GM18861 (cell line): Measurements from ENCODE around the gene GPR84.

Experiments used
- ATAC-seq: cut with Tn5 transposase; IDR thresholded peaks from one replicate; pipeline ENCODE4 v1.9.1; 2021; ENCODE audit not compliant: unreplicated experiment

GPR84 gene

GRCh38 chr12:54375259-54375579 is 10.9 kb upstream of the GPR84 start:
- ATAC-seq, result no peak

DNA sequence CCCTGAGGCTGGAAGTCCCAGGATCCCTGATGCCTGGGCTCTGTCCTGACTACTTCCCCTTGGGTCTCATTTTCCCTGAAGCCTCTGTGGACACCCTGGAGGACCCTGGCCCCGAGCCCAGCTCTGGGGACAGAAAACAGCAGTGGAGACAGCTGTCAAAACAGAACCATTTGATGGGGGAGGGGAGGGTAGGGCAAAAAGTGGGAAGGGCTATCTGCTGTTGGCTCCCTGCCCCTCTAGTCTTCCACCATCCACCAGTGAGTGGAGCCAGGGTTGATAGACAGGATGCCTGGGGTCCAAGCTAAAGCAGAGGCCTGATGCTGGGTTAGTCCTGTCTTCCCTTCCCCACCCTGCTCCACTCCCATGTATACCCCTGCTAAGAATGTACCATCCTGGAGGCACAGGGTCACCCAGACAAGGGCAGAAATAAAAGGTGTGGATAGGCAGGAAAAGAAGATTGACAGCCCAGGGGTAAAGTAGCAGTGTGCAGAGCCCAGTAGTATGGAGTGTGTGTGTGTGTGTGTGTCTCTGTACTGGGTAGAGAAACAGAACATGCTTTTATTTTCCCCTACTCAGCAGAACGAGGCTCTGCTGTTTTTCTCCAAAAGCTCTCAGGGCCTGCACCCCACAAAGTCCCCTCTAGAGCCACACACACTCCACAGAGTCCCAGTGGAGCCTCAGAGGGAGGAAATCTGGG is 10.4 kb upstream of the GPR84 start:
- ATAC-seq, result no peak

- ATAC-seq, result no peak
Observed at GRCh38 chr12:54373649-54374561, 9.6 kb upstream of the GPR84 start.

GRCh38 chr12:54372113-54372806 is 8.0 kb upstream of the GPR84 start:
- ATAC-seq, result no peak

DNA sequence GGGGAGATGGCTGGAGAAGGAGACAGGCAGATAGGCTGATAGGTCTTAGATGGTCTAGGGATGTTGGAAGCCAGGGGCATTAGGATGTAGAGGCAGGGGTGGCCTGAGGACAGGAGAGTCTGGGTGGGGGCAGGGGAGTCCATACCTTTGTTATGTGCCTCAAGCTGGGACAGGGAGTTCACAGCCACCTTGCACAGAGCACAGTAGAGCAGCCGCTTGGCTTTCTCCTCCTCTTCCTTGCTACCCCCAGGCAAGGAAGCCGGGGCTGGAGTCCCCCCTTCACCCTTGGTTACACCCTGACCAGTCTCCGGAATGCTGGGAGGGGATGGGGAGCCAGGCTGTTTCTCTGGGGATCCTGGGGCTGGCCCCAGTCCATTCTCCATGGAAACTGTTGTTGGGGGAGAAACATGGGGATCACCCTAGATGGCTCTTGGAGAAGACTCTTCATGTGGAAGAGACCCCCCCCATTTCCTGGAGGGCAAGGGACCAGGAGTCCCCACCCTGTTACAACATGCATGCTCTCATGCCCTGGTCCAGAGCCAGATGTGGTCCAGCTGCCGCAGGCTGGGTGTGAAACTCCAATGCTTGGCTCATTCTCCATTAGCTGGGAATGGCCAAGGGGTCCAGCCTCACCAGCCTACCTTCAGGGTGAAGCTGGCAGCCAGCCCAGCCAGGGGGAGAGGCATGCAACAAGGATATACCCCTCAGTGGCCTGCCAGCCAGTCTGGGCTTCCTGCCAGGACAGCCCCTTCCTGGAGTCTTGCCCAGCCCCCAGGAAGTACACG is 7.2 kb upstream of the GPR84 start:
- ATAC-seq, result no peak

- ATAC-seq, result no peak
Observed at GRCh38 chr12:54370171-54370730, 6.0 kb upstream of the GPR84 start.

GRCh38 chr12:54369597-54370131 is 5.4 kb upstream of the GPR84 start:
- ATAC-seq, result no peak

GRCh38 chr12:54368709-54369596 is 4.7 kb upstream of the GPR84 start:
- peak; percentile 55 for ATAC-seq

DNA sequence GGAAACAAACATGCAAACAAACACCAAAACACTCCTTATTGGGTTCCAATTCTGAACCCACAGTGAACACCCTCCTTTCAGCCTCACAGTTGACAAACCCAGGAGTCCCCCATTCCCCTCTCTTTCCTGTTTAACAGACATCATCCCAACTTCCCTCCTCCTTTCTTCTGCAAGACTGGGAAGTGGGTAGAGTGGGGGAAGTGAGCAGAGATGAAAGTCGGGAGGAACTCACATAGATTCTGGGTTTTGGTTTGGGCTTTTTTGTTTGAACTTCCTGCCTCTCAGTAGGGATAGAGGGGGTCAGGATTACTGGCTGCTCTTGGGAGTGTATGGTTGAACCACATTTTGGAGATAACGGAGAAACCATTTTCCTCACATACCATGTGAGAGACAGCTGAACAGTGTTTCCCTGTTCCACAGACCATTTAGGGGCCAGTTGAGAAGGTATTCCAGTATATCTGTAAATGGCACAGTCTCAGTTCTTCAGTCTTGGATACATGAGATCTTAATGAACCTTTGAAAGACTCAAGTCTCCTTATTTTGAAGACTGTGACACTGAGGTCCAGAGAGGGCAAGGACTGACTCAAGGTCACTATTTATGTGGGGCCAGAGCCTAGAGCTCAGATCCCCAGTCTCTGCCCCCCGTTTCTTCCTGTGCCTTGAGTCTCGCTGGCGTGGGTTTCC is 3.9 kb upstream of the GPR84 start:
- peak; percentile 9 for ATAC-seq

DNA sequence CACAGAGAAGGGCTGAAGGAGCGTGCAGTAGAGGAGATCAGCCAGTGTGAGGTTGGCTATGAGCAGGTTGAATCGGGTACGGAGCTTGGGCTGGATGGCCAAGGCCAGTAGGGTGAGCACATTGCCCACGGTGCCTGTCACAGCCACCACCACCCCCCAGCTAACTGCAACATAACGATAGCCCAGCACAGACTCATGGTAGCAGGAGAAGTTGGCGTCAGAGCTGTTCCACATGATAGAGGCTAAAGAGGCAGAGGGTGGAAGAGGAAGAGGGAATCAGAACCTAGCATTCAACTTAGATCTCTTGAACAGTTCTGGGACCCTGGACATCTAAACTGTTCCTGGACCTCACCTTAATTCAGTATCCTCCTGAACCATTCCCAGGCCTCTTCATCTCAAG is 668 bp downstream of the GPR84 start:
- no peak for ATAC-seq

GRCh38 chr12:54363047-54363446 is 1.2 kb downstream of the GPR84 start:
- no peak for ATAC-seq

DNA sequence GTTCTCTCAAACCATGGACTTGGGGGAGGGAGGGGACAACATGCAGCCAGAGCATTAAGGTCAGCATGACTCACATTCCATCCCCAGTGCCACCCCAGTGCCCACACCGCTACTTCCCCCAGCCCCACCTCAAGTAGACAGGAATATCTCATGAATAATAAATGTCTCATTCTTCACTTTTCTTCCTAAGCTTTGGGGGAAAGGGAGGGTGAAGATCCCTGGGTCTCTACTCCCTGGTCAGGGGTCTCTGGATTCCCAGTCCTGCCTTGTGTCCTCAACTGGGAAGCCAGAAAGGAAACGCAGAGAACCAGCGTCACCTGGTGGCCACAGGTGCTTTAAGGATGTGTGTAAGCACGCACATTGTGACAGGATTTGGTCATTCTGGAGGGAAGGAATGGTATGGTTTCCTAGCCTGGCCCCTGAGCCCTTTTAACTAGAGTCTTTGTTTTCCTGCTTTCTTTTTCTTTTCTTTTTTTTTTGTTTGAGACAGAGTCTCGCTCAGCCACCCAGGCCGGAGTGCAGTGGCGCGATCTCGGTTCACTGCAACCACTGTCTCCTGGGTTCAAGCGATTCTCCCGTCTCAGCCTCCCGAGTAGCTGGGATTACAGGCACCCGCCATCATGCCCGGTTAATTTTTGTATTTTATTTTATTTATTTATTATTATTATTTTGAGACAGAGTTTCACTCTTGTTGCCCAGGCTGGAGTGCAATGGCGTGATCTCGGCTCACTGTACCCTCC is 3.4 kb downstream of the GPR84 start:
- ATAC-seq, result no peak

GRCh38 chr12:54359762-54360351 is 4.4 kb downstream of the GPR84 start:
- no peak for ATAC-seq

DNA sequence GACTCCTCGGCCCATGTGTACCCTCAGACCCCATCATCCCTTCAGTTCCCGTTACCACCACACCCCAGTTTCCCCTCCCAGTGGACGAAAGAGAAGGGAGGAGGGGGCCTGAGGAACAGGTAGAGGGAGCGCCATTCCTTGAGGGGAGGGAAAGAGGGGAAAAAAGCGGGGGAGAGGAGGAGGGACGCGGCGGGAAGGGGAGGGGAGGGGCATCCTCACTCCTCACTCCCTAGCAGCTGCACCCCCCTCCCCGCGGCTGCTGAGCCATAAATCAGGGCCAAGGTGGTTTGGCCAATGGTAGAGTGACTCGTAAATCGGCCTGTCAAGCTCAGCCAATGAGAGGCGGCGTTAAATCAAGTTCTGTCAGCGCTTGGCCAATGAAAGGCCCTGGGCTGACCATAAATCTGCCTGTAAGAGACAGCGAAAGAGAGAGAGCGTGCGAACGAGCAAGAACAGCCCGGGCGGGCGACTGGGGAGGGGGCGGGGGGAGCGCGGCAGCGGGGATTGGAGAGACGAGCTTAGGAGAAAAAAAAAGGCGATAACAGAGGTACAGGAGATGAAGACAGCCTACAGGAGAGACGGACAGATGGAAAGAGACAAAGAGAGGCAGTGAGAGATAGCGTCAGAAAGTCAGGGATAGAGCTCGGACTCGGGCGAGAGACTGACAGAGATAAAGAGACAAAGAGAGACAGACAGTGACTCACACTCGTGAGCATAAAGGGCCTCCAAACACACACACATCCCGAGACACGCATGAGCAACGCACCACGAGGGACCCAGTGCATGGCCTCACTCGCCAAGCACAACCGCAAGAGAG is 5.1 kb downstream of the GPR84 start:
- ATAC-seq, result peak; percentile 94

DNA sequence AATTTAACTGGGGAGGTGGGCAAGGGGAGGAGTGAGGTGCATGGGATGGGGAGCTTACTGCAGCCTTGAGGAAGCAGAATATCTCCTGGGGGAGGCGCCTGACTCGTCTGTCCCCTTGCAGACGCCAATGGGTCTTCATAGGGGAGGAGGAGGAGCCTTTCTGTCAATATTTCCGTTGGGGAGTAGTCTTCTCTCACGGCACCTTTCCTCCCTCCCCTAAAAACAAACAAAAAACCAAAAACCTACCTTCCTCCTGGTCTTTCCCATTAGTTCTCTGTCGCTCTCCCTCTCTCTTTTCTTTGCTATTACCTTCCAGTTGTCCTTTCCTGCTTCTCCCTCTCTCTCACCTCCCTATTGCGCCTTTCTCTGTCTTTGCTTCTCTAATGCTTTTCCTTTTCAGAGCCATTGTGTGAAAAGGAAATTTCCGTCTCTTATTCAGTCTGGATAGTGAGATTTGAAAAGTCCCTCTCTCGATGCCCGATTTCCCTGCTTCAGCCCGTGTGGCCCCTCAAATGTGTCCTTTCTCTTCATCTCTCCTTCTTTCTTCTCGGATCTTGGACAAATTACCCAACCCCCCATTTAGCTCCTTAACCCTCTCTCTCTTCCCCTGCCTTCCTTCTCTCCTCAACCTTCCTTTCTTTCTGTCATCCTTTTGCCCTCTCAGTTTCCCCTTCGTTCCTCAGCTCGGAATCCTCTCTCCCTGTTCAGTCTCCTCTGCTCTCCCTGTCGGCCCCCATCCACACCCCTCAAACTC is 5.9 kb downstream of the GPR84 start:
- ATAC-seq, result no peak

GRCh38 chr12:54357506-54358190 is 6.6 kb downstream of the GPR84 start:
- ATAC-seq, result no peak
